ENCODE measurements around the gene VTI1A. TPM values are rescaled to one million over a fixed set of nuclear protein-coding genes. Genes with fewer than 3 reads are reported as not detected.

Gene VTI1A
- polyA plus RNA-seq, 1 experiment: 20.4 TPM

DNA sequence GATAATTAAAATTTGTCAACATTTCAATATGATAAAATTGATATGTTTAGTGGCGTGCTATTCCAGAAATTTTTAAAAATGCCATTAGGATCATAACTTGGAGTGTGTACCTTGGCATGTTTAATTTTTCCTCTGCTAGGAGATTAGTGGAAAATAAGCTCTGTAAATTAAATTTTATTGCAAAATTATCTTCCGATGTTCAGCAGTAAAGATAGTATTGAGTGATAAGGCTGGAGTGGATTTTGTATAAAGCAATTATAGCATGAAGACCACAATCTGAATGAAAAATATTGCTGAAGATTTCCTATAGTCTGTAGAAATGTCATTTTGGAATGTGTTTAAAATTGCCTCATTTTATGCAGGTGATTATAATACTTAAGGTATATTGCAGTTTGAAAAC is 110.2 kb downstream of the VTI1A start:
- no peak for DNase-seq (ENCODE audit: low read depth, low spot score)
- no peaks in the 10 kb centered on the region for H3K27me3 ChIP-seq (ENCODE audit: control insufficient read depth, insufficient read depth, low read length)
- no peak overlapping the region for H3K27ac ChIP-seq (ENCODE audit: low read depth, low read length)
- CTCF ChIA-PET: interaction anchor here (0.6 to 0.9 kb wide), 2 partner anchors 8 to 828 kb away, joined by 3 to 4 read pairs; no protein-coding TSS in a partner anchor
- no peak overlapping the region for H3K4me3 ChIP-seq (ENCODE audit: low read depth, low read length)
- H3K9me3 ChIP-seq (ENCODE audit: control insufficient read depth, insufficient read depth, low read length): no peaks in the 10 kb centered on the region
- POLR2A ChIA-PET: no interaction called here
- TF ChIP-seq, protein P1, sequence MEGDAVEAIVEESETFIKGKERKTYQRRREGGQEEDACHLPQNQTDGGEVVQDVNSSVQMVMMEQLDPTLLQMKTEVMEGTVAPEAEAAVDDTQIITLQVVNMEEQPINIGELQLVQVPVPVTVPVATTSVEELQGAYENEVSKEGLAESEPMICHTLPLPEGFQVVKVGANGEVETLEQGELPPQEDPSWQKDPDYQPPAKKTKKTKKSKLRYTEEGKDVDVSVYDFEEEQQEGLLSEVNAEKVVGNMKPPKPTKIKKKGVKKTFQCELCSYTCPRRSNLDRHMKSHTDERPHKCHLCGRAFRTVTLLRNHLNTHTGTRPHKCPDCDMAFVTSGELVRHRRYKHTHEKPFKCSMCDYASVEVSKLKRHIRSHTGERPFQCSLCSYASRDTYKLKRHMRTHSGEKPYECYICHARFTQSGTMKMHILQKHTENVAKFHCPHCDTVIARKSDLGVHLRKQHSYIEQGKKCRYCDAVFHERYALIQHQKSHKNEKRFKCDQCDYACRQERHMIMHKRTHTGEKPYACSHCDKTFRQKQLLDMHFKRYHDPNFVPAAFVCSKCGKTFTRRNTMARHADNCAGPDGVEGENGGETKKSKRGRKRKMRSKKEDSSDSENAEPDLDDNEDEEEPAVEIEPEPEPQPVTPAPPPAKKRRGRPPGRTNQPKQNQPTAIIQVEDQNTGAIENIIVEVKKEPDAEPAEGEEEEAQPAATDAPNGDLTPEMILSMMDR (IDR thresholded peaks at IDR 0.05; ENCODE audit: low read depth, low read length): no peak

DNA sequence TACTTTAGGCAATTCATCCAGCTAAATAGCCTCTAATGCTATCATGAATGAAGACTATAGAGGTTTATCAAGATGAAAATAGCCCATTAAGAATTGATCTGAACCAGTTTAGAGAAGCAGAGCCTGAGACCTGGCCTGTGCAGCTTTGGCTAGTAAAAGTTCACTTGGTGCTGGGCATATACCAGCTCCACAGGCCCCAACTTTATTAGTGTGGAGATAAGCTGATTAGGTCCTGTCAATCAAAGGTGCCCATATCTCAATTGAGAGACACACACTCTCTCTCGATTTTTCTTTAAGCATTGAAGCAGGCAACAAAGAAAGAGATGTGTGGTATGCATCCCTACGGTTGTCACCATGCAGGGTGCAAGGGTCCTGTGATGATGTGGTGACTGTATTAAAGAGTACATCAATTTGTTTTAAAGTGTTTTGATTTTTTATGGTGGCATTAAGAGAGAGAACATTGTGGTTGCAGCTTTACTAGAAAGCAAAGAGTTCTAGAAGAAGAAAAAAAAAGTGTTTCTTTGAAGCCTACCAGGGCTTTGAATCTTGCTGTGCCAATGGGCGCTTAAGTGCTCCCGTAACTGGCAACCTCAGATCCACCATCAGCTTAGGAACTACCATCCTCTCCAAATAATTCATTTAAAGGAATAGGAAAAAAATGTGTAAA is 111.6 kb downstream of the VTI1A start:
- H3K4me3 ChIP-seq (ENCODE audit: low read depth, low read length): no peak overlapping the region
- TF ChIP-seq, protein P1 (IDR thresholded peaks at IDR 0.05; ENCODE audit: low read depth, low read length): no peak
- no peak overlapping the region for H3K27ac ChIP-seq (ENCODE audit: low read depth, low read length)
- ChIA-PET POLR2A (no interaction called here), CTCF (interaction anchor here (0.8 kb wide), 1 partner anchor 827 kb away, joined by 3 read pairs; no protein-coding TSS in a partner anchor)
- no peak for DNase-seq (ENCODE audit: low read depth, low spot score)
- H3K9me3 ChIP-seq (ENCODE audit: control insufficient read depth, insufficient read depth, low read length): no peaks in the 10 kb centered on the region
- no peaks in the 10 kb centered on the region for H3K27me3 ChIP-seq (ENCODE audit: control insufficient read depth, insufficient read depth, low read length)

DNA sequence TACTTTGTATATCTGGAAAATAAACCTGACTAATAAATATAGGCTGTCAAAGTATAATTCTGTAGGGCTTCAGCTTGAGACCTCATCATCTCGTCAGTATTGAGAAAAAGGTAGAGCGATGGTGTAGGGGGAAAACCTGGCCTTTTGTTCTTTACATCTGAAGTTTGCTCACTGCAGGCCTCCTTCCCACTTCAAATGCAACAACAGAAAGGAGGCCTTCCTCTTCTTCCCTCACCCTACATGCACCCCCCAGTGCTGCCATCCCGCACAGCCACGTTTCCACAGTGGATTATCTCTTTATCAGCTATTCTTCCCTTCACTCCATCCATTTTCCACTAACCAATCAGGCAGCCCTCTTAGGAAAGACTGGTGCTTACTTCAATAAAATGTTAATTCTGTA is 112.3 kb downstream of the VTI1A start:
- Histone ChIP-seq H3K27me3 (ENCODE audit: control insufficient read depth, insufficient read depth, low read length) (no peaks in the 10 kb centered on the region), H3K27ac (ENCODE audit: low read depth, low read length) (no peak overlapping the region), H3K9me3 (ENCODE audit: control insufficient read depth, insufficient read depth, low read length) (no peaks in the 10 kb centered on the region), H3K4me3 (ENCODE audit: low read depth, low read length) (no peak overlapping the region)
- TF ChIP-seq, protein P1 (IDR thresholded peaks at IDR 0.05; ENCODE audit: low read depth, low read length): no peak
- CTCF ChIA-PET: no interaction called here
- no peak for DNase-seq (ENCODE audit: low read depth, low spot score)
- POLR2A ChIA-PET: no interaction called here

DNA sequence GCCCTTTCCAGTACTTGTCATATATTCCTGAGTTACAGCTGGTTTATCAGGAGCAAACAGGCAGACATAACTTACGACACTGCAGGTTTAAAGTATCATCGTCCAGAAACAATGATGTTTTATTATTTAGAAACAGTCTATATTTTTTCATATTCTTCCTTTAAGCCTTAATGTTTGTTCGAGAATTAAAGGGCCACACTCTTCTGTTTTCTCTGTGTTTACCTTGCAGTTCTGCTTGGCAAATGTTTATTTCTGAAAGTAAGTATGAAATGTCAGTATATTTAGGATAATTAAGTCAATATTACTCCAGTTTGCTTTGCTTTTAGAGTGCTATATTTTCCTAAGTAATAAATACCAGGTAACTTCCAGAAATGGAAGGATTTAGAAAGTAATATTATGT is 115.1 kb downstream of the VTI1A start:
- Histone ChIP-seq H3K27ac (ENCODE audit: low read depth, low read length) (no peak overlapping the region), H3K9me3 (ENCODE audit: control insufficient read depth, insufficient read depth, low read length) (no peaks in the 10 kb centered on the region), H3K27me3 (ENCODE audit: control insufficient read depth, insufficient read depth, low read length) (no peaks in the 10 kb centered on the region), H3K4me3 (ENCODE audit: low read depth, low read length) (no peak overlapping the region)
- ChIA-PET CTCF (interaction anchor here (1.1 kb wide), 1 partner anchor 823 kb away, joined by 4 read pairs; no protein-coding TSS in a partner anchor), POLR2A (no interaction called here)
- TF ChIP-seq, protein P1 (IDR thresholded peaks at IDR 0.05; ENCODE audit: low read depth, low read length): no peak
- DNase-seq (ENCODE audit: low read depth, low spot score): no peak

DNA sequence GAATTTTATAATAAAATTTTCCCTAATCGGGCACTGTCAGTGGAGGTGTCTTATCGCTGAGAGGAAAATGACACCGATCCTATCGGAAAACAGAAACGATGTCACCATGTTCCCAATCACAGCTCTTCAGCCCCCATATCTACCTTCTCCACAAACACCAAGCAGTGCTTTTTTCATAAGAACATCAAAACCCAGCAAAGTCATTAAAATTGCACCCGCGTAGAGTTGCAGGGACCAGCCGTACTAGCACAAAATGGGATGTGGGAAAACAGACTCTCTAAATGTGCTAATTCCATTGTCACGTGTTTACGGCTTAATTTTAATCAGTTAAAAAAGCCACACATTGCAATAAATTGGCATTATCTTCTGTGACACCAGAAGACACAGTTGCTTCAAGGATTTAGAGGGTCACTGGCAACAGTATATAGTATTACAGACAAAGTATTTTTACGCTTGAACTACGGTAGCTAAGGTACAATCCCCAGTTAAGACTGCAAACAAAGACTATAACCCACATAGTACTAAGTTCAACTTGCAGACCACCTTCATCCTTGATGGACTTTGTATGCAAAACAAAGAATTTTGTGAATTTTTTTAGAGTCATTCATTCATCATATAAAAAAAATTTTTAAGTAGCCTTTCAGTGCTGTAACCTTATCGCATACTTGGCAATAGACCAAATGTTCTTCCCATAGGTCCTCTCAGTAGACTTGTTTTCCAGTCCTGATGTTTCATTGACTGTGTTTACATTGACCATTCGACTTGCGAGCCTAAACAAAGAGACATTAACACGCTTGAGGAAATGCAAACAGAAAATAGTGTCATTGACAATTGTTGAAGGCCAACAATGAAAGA is 116.0 kb downstream of the VTI1A start:
- H3K27me3 ChIP-seq (ENCODE audit: control insufficient read depth, insufficient read depth, low read length): no peaks in the 10 kb centered on the region

More for the DNA sequence above, 116.0 kb downstream of the VTI1A start:
- POLR2A ChIA-PET: no interaction called here
- CTCF ChIA-PET: interaction anchor here (0.7 kb wide), 2 partner anchors 68 to 260 kb away, joined by 3 read pairs; no protein-coding TSS in a partner anchor
- Histone ChIP-seq H3K4me3 (ENCODE audit: low read depth, low read length) (no peak overlapping the region), H3K27ac (ENCODE audit: low read depth, low read length) (no peak overlapping the region), H3K9me3 (ENCODE audit: control insufficient read depth, insufficient read depth, low read length) (no peaks in the 10 kb centered on the region)
- TF ChIP-seq, protein P1 (IDR thresholded peaks at IDR 0.05; ENCODE audit: low read depth, low read length): no peak
- no peak for DNase-seq (ENCODE audit: low read depth, low spot score)
